Caco-2 (cell line): ENCODE results near the gene OSM. TPM values are rescaled to one million over a fixed set of nuclear protein-coding genes. Genes with fewer than 3 reads are reported as not detected.

ENCODE experiments used
- BruUV-seq: library from RNA; stranded (reverse); fragments of 400-500 nt; replicated peaks from 2 replicates; lab custom pipeline; 2021; lab: Mats Ljungman, UMichigan
- CTCF ChIA-PET: fragments of 300-600 bp; sonication (Branson Sonifier 250); formaldehyde crosslinking; loops from one replicate; lab custom pipeline; 2022; ENCODE audit warnings: antibody characterized with exemption; lab: Charles Lee
- POLR2A ChIA-PET: fragments of 300-600 bp; sonication (Branson Sonifier 250); formaldehyde crosslinking; loops from one replicate; lab custom pipeline; 2022; ENCODE audit warnings: antibody characterized with exemption; lab: Charles Lee
- DNase-seq, 2 experiments: peaks; one replicate each; pipeline versions ENCODE4 v3.0.0 to v3.0.0-alpha.2; 2020 to 2022
- H3K27me3 ChIP-seq: replicated peaks from 2 replicates; pipeline ENCODE4 v1.6.0; 2011; ENCODE audit warnings: low read length; ENCODE audit not compliant: control insufficient read depth, insufficient read depth
- H3K36me3 ChIP-seq: 2 replicates; pipeline ENCODE4 v1.5.1; 2011; ENCODE audit warnings: low read length; ENCODE audit not compliant: control insufficient read depth, insufficient read depth
- H3K4me1 ChIP-seq: fragments of 250-450 bp; sonication (Bioruptor Pico); 2 replicates; pipeline ENCODE4 v1.5.1; 2020; ENCODE audit warnings: mild to moderate bottlenecking
- H3K4me3 ChIP-seq: 2 replicates; pipeline ENCODE4 v1.5.1; 2011; ENCODE audit warnings: low read depth, mild to moderate bottlenecking, control low read depth, low read length
- H3K9me3 ChIP-seq: fragments of 250-450 bp; sonication (Bioruptor Pico); 2 replicates; pipeline ENCODE4 v1.5.1; 2020; ENCODE audit warnings: mild to moderate bottlenecking, moderate library complexity
- H3K27ac Mint-ChIP-seq: one replicate; pipeline ENCODE4 v1.8.0; 2022; ENCODE audit warnings: mixed read lengths; ENCODE audit not compliant: unreplicated experiment
- H3K27me3 Mint-ChIP-seq: one replicate; pipeline ENCODE4 v1.8.0; 2022; ENCODE audit warnings: mixed read lengths; ENCODE audit not compliant: insufficient read depth, unreplicated experiment
- H3K36me3 Mint-ChIP-seq: one replicate; pipeline ENCODE4 v1.8.0; 2022; ENCODE audit warnings: mild to moderate bottlenecking, mixed read lengths; ENCODE audit not compliant: insufficient read depth, unreplicated experiment
- H3K4me1 Mint-ChIP-seq: one replicate; pipeline ENCODE4 v1.8.0; 2022; ENCODE audit warnings: low read depth, mixed read lengths; ENCODE audit not compliant: unreplicated experiment
- H3K4me3 Mint-ChIP-seq: one replicate; pipeline ENCODE4 v1.8.0; 2022; ENCODE audit warnings: mild to moderate bottlenecking, moderate library complexity, mixed read lengths; ENCODE audit not compliant: unreplicated experiment
- H3K9me3 Mint-ChIP-seq: one replicate; pipeline ENCODE4 v1.8.0; 2022; ENCODE audit warnings: mixed read lengths; ENCODE audit not compliant: unreplicated experiment
- CTCF ChIP-seq, 2 experiments: fragments of 200-600 bp in 1 of 2; IDR thresholded peaks; 1 replicate in 1 of 2; 2 replicates in 1 of 2; pipeline versions ENCODE4 v1.5.1 to v1.8.0; 2011 to 2022; ENCODE audit warnings: antibody characterized with exemption in 1 of 2, control low read depth in 1 of 2, inconsistent platforms in 1 of 2, low read depth in 1 of 2, low read length in 1 of 2, mild to moderate bottlenecking in 1 of 2, moderate library complexity in 1 of 2; ENCODE audit not compliant: insufficient read depth in 1 of 2, severe bottlenecking in 1 of 2, unreplicated experiment in 1 of 2
- intact Hi-C: fragments of 100-400 bp; cut with micrococcal nuclease; formaldehyde crosslinking; loops from one replicate; pipeline ENCODE4 v1.10.0; 2022; ENCODE audit not compliant: unreplicated experiment
- total RNA-seq: library from RNA; stranded (reverse); gene quantifications from 2 replicates; pipeline ENCODE4 v1.2.3, GENCODE V29; 2022

Gene OSM
- total RNA-seq, 1 experiment from 2014 or later = not detected

GRCh38 chr22:30223303-30223702, 43.3 kb downstream of the OSM start:
- intact Hi-C loops = no loop called here
- H3K4me1 ChIP-seq = peaks cover 9% of the 10 kb centered on the region; the same call in 1 of the 2 replicates
- H3K27me3 Mint-ChIP-seq = no peaks in the 10 kb centered on the region
- no peak for DNase-seq
- peaks cover 25% of the 10 kb centered on the region for H3K4me1 Mint-ChIP-seq
- H3K4me3 Mint-ChIP-seq = no peak overlapping the region
- no peaks in the 10 kb centered on the region for H3K27me3 ChIP-seq
- no TSS peak for BruUV-seq
- ChIA-PET POLR2A (no interaction called here), CTCF (no interaction called here)
- no peak overlapping the region for H3K27ac Mint-ChIP-seq
- no peak overlapping the region for H3K4me3 ChIP-seq
- no peaks in the 10 kb centered on the region for H3K36me3 ChIP-seq
- no peak for TF ChIP-seq CTCF (IDR thresholded peaks at IDR 0.05; ENCODE audit: insufficient read depth in 1 of 2, low read depth in 1 of 2, low read length in 1 of 2, severe bottlenecking in 1 of 2, unreplicated experiment in 1 of 2)
- no peaks in the 10 kb centered on the region for H3K9me3 Mint-ChIP-seq
- H3K9me3 ChIP-seq = no peaks in the 10 kb centered on the region
- H3K36me3 Mint-ChIP-seq = no peaks in the 10 kb centered on the region

GRCh38 chr22:30222321-30222720, 44.3 kb downstream of the OSM start:
- no peaks in the 10 kb centered on the region for H3K9me3 Mint-ChIP-seq
- H3K4me3 Mint-ChIP-seq = no peak overlapping the region
- intact Hi-C loops = no loop called here
- H3K27me3 Mint-ChIP-seq = no peaks in the 10 kb centered on the region
- Histone ChIP-seq H3K36me3 (no peaks in the 10 kb centered on the region), H3K9me3 (no peaks in the 10 kb centered on the region), H3K27me3 (no peaks in the 10 kb centered on the region), H3K4me1 (peaks cover 9% of the 10 kb centered on the region; the same call in 1 of the 2 replicates), H3K4me3 (no peak overlapping the region)
- ChIA-PET POLR2A (no interaction called here), CTCF (no interaction called here)
- H3K27ac Mint-ChIP-seq = no peak overlapping the region
- H3K4me1 Mint-ChIP-seq = peaks cover 25% of the 10 kb centered on the region
- no peaks in the 10 kb centered on the region for H3K36me3 Mint-ChIP-seq
- DNase-seq = no peak
- TF ChIP-seq CTCF (IDR thresholded peaks at IDR 0.05; ENCODE audit: insufficient read depth in 1 of 2, low read depth in 1 of 2, low read length in 1 of 2, severe bottlenecking in 1 of 2, unreplicated experiment in 1 of 2) = no peak
- BruUV-seq = no TSS peak

GRCh38 chr22:30221121-30221992, 45.3 kb downstream of the OSM start:
- POLR2A ChIA-PET = no interaction called here
- Mint-ChIP-seq H3K27me3 (no peaks in the 10 kb centered on the region), H3K36me3 (no peaks in the 10 kb centered on the region), H3K27ac (no peak overlapping the region), H3K9me3 (no peaks in the 10 kb centered on the region), H3K4me3 (no peak overlapping the region), H3K4me1 (peaks cover 20% of the 10 kb centered on the region)
- no peaks in the 10 kb centered on the region for H3K9me3 ChIP-seq
- TF ChIP-seq CTCF (IDR thresholded peaks at IDR 0.05; ENCODE audit: insufficient read depth in 1 of 2, low read depth in 1 of 2, low read length in 1 of 2, severe bottlenecking in 1 of 2, unreplicated experiment in 1 of 2) = no peak
- H3K4me3 ChIP-seq = no peak overlapping the region
- H3K4me1 ChIP-seq = peaks cover 9% of the 10 kb centered on the region; the same call in 1 of the 2 replicates
- no peak for DNase-seq
- no TSS peak for BruUV-seq
- CTCF ChIA-PET = no interaction called here
- no peaks in the 10 kb centered on the region for H3K27me3 ChIP-seq
- no peaks in the 10 kb centered on the region for H3K36me3 ChIP-seq
- intact Hi-C loops = no loop called here
